ENCODE measurements around the gene MAGI2.

Gene MAGI2

GRCh38 chr7:78101076-78101475, 1352.4 kb downstream of the MAGI2 start:
- no peak for TF ChIP-seq CTCF (IDR thresholded peaks at IDR 0.05; ENCODE audit: low read depth, low read length, poor library complexity, severe bottlenecking)
- TF ChIP-seq EZH2phosphoT487 (IDR thresholded peaks at IDR 0.05; ENCODE audit: borderline replicate concordance, low read length): no peak
- Histone ChIP-seq H4K20me1 (ENCODE audit: control insufficient read depth, insufficient read depth, low read depth, low read length) (no peaks in the 10 kb centered on the region), H3K4me2 (ENCODE audit: low read length) (no peak overlapping the region), H3K4me3 (ENCODE audit: low read length) (no peak overlapping the region), H3K36me3 (ENCODE audit: control insufficient read depth, low read length) (no peaks in the 10 kb centered on the region), H3K27ac (ENCODE audit: low read depth, low read length) (no peak overlapping the region), H3K4me1 (ENCODE audit: control insufficient read depth, low read length) (no peaks in the 10 kb centered on the region), H3F3A (ENCODE audit: control insufficient read depth, insufficient read depth) (no peaks in the 10 kb centered on the region), H3K27me3 (ENCODE audit: control insufficient read depth, low read length) (peaks cover 3% of the 10 kb centered on the region; the same call in 1 of the 2 replicates), H3K9me3 (ENCODE audit: control insufficient read depth, insufficient read depth, low read length) (no peaks in the 10 kb centered on the region), H3K9me2 (replicated peaks; ENCODE audit: control insufficient read depth, low read length) (no peaks in the 10 kb centered on the region), H3K79me2 (ENCODE audit: control insufficient read depth, low read length) (no peaks in the 10 kb centered on the region)

GRCh38 chr7:78099715-78100394, 1353.6 kb downstream of the MAGI2 start:
- Histone ChIP-seq H3K9me2 (replicated peaks; ENCODE audit: control insufficient read depth, low read length) (no peaks in the 10 kb centered on the region), H3K27ac (ENCODE audit: low read depth, low read length) (no peak overlapping the region), H3K4me1 (ENCODE audit: control insufficient read depth, low read length) (no peaks in the 10 kb centered on the region), H3F3A (ENCODE audit: control insufficient read depth, insufficient read depth) (no peaks in the 10 kb centered on the region), H3K4me3 (ENCODE audit: low read length) (no peak overlapping the region), H3K27me3 (ENCODE audit: control insufficient read depth, low read length) (peaks cover 5% of the 10 kb centered on the region; the same call in 1 of the 2 replicates), H3K79me2 (ENCODE audit: control insufficient read depth, low read length) (no peaks in the 10 kb centered on the region), H3K9me3 (ENCODE audit: control insufficient read depth, insufficient read depth, low read length) (no peaks in the 10 kb centered on the region), H3K36me3 (ENCODE audit: control insufficient read depth, low read length) (no peaks in the 10 kb centered on the region), H3K4me2 (ENCODE audit: low read length) (no peak overlapping the region), H4K20me1 (ENCODE audit: control insufficient read depth, insufficient read depth, low read depth, low read length) (no peaks in the 10 kb centered on the region)
- TF ChIP-seq EZH2phosphoT487 (IDR thresholded peaks at IDR 0.05; ENCODE audit: borderline replicate concordance, low read length) (no peak), CTCF (IDR thresholded peaks at IDR 0.05; ENCODE audit: low read depth, low read length, poor library complexity, severe bottlenecking) (no peak)

GRCh38 chr7:78095549-78095948, 1357.9 kb downstream of the MAGI2 start:
- TF ChIP-seq EZH2phosphoT487 (IDR thresholded peaks at IDR 0.05; ENCODE audit: borderline replicate concordance, low read length): no peak
- TF ChIP-seq CTCF (IDR thresholded peaks at IDR 0.05; ENCODE audit: low read depth, low read length, poor library complexity, severe bottlenecking): no peak
- Histone ChIP-seq H3F3A (ENCODE audit: control insufficient read depth, insufficient read depth) (no peaks in the 10 kb centered on the region), H3K79me2 (ENCODE audit: control insufficient read depth, low read length) (no peaks in the 10 kb centered on the region), H3K9me2 (replicated peaks; ENCODE audit: control insufficient read depth, low read length) (no peaks in the 10 kb centered on the region), H3K27ac (ENCODE audit: low read depth, low read length) (no peak overlapping the region), H3K4me2 (ENCODE audit: low read length) (no peak overlapping the region), H3K4me1 (ENCODE audit: control insufficient read depth, low read length) (no peaks in the 10 kb centered on the region), H3K27me3 (ENCODE audit: control insufficient read depth, low read length) (peaks cover 12% of the 10 kb centered on the region; the same call in 1 of the 2 replicates), H3K4me3 (ENCODE audit: low read length) (no peak overlapping the region), H4K20me1 (ENCODE audit: control insufficient read depth, insufficient read depth, low read depth, low read length) (no peaks in the 10 kb centered on the region), H3K36me3 (ENCODE audit: control insufficient read depth, low read length) (no peaks in the 10 kb centered on the region), H3K9me3 (ENCODE audit: control insufficient read depth, insufficient read depth, low read length) (no peaks in the 10 kb centered on the region)
